IPS DF 4.7 (cell line): ENCODE measurements around the gene PRRT4.

Experiments
- DNase-seq: peaks from one replicate; pipeline ENCODE4 v3.0.0-alpha.2; 2013; ENCODE audit warnings: low spot score; ENCODE audit errors: extremely low read depth

The PRRT4 gene

DNA sequence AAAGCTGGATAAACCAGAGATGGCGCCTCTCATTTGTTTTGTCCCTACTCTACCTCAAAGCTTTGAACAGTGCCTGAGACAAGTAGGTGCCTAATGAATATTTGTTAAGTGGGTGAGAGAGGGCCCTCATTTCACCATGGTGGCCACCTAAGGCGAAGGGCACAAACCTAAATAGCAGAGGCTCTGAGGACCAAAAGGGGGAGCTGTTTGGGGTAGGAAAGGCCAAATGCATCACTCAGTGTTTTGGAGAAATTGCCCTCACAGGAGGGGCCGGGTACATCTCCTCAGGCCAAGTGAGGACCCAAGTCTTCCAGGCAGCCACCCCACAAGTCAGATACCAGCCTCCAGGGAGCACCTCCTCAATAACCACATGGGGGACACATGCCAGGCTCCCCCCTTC is 34.3 kb upstream of the PRRT4 start:
- no peak for DNase-seq

DNA sequence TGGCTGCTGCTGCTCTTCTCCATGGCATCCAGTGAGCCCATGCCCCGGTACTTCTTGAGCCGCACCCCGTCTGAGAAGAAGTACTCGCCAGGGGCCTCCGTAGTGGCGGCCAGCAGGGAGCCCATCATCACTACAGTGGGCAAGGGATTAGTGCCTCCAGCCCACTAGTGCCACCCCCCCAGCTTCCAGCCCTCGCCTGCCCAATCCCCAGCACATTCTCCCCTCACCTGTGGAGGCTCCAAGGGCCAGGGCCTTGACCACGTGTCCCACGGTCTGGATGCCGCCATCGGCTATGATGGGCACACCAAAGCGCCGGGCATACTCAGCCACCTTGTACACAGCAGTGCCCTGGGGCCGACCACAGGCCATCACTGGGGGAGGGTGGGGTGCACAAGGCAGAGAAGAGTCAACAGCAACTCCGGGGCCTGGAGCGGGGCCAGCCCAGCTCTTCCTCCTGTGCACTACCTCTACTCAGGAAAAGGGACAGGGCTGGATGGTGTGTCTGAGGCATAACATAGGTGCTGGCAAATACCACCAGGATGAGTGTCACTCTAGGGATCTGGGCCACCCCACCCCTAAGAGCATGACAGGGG is 33.5 kb upstream of the PRRT4 start:
- DNase-seq: no peak

DNA sequence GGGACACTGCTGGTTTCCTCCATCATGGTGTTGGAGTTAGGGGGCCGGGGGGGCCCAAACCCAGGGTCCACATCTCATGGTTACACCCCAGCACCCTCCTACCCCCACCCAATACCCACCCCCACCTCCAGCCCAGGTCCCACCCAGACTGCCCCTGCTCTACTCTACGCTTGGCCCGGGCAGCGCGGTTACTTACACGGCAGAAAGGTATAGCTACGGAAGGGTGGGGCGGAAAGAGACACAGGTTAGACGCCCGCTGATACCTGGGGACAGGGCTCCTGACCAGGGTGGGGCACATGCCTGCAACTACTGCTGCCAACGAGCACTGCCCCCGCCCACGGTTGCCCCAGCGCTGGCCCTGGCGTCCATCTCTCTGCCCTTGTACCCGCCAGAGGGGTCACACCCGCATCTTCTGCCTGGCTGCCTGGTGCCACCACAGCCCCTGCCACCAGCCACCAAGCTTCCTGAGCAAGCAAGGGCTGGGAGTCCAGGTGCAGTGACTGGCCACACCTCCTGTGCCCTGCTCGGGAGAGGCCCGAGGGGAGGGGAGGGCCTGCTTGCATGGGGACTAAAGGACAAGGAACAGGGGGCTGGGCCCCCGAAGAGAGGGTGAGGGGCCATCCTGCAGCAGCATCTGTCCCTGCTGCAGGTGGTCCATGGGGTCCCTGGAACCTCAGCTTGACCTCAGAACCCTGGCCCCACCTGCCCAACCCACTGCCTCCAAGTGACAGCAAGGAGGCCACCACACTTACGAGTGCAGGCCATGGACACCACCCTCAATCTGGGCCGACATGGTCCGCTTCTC is 32.2 kb upstream of the PRRT4 start:
- no peak for DNase-seq

DNA sequence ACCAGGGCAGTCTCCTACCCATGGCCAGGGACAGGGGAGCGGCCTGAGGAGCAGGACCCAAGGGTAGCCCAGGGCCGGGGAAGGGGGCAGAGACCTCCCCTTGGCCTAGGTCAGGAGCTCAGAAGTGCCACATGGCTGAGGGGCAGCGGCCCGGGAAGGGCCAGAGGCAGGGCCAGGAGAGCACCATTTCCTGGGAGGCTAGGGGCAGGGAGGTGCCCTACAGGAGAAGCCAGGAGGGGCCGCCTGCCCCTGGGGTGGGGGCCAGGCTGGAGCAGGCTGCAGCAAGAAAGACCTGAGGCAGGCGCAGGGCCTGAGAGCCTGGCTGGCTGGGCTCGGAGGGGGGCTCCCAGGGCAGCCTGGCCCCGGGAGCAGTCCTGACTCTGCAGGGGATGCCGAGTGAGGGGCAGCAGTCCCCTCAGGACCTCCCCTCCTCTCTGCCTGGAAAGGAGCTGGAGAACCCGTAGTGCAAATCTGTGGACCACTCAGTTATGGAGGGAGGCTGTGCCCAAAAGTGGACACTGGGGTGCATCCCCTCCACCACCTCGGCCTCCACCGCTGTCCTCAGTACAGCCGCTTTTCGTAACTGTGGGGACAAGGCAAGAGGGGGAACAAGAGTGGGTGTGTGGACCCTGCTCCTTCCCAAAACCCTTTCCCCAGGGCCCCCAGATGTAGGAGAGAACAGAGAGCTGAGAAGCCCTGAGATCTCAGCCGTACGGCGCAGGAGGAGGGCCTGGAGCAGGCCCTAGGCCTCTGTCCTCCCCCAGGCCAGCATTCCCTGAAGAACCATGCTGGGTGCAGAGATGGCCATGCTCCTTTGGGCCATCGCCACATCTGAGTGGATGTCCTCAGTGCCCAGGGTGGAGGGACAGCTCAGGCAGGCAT is 31.2 kb upstream of the PRRT4 start:
- DNase-seq: no peak

DNA sequence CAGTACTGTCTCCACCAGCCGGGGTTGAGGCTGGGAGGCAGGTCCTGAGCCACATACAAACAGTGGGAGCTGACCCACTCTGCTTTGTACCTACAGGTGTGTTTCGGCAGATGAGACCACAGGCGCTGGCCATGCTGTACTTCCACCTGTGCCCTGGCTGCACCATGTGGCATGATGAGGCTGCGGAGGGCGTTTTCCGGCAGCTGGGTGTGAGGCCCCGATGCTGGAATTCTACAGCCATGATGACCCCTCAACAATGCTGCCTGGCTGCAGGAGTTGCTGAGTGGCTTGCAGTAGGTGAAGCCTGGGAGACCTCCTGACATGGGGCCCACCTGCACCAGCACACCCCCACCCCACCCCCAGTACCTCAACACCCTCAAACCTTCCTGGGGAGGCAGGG is 30.3 kb upstream of the PRRT4 start:
- no peak for DNase-seq

DNA sequence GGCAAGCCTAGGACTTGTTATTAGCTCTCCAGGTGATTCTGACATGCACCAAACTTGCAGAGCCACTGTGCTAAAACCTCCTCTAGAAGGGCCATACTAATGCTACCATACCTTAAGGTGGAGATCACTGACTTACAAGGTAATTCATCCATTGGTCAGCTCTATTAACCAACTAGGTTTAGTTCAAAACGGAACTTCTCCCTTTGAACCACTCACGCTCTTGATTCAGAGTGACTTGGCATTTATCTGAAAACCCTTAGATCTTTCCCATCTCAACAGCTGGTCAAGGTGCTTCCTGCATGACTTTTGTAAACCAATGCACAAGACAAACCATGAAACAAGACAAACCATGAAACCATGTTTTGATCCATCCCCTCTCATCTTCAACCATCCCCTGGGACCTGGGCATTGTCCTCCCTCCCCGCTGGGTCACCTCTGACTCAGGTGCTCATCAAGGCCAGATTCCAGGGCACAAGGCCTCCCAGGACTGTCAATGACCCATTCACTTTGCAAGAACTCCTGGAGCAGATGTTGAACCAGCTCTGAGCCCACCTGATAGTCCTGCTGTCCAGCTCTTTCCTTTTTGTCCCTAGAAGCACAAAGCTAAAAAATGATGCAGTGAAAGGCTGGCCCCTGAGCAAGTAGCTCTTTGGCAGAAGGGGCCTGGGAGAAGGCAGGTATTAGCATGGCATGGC is 29.5 kb upstream of the PRRT4 start:
- no peak for DNase-seq

DNA sequence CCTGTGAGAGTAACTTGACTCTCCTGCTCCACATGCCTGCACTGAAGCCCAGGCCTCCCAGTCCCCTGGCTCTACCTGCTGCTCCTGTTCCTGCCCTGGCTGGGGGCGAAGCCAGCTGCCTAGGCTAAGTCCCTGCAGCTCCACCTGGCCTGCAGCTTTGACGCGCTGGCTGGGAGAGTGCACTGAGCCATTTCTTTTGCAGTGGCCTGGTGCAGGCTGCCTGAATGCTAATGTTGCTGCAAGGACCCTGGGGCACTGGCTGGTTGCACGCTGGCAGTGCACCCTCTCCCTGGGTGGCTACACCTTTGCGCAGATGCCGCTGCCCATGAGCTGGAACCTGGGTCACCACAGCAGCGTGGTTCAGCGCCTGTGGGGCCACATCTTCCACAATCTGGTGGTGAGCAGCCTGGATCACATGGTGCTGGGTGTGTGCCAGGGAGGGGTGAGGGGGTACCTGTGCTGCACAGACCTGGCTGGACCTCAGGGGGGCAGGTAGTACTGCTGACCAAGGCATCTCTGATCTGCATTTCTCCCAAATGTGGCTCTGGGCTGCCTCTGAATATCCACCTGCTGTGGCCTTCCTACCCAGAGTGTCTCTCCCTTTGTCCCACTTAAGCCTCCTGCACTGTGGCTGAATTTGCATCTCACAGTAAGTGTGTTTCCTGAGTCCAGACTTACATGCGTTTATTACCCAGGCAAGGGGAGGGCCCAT is 28.3 kb upstream of the PRRT4 start:
- no peak for DNase-seq

DNA sequence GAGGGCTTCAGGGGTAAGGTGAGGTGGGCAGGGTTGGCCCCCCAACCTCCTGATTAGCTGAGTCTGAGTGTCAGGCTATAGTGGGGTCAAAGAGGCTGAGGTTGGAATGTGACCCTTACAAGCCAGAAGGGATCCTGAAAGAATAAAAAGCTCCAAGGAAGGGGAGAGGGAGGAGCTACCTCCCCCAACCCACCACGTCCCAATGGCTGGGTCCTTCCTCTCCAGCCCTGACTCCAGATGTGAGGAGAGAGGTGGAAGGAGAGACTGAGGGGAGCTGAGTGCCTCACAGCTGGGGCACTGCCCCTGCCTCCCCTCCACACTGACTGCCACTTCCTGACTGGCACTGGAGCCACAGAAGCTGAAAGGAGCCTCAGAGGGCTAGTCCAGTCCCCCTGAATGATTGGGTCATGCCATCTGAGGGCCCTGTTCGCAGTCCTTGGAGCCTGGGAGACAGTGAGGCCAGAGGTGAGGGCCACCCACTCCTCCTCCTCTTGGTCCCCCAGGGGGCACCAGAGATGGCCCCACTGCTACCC is 27.7 kb upstream of the PRRT4 start:
- no peak for DNase-seq

DNA sequence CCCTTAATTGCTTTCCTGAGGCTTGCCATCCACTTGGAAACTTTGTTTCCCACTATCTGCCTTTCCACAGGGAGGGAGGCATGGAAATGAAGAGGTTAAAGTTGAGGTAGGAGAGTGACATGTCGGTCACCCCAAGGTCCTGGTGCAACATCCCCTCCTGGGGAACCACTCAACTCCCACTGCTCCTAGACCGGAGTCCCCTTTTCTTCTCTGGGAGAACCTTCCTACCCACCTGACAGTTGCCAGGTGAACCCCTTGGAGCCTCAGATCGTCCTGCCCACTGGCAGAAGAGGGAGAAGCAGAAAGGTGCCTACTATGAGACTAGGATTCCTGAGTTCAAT is 26.6 kb upstream of the PRRT4 start:
- no peak for DNase-seq

DNA sequence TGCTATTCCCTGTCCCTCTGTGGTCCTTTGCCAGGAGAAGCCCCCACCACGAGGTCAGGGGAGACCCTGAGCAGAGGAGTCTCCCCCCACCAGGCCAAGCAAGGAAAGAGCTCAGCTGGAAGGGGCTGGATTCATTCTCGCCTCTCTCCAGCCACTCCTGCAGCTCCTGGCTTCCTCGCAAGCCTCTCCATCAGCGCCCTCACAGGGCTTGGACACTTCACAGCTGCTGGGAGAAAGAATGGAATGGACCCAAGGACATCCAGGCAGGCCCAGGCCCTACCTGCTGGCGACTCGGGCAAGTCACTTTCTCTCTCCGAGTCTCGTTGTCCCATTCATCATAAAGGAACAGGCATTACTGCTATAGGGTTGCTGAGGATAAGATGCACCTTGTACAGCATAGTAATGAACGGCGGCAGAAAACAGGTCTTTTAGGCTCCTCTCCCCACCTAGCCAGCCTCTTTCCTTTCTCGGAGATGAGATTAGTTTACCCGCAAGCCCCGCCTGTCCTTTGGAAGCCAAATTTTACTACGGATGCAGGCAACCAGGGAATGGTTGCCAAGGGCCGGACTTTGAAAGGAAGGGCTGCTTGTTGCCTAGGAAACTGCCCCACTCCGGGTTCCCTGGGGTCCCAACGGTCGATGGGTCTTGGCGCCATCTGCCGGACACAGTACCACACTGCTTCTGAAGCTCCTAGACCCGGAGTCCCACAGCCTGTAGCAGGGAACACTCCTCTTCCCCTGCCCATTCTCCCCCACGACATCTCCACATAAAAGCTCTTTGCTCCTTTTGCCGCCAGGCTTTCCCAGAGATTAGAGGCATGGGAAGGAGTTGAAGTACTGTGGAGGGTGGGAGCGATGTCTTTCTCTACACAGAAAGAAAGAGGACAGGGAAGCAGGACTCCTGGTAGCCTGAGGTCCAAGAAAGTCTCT is 26.0 kb upstream of the PRRT4 start:
- no peak for DNase-seq

DNA sequence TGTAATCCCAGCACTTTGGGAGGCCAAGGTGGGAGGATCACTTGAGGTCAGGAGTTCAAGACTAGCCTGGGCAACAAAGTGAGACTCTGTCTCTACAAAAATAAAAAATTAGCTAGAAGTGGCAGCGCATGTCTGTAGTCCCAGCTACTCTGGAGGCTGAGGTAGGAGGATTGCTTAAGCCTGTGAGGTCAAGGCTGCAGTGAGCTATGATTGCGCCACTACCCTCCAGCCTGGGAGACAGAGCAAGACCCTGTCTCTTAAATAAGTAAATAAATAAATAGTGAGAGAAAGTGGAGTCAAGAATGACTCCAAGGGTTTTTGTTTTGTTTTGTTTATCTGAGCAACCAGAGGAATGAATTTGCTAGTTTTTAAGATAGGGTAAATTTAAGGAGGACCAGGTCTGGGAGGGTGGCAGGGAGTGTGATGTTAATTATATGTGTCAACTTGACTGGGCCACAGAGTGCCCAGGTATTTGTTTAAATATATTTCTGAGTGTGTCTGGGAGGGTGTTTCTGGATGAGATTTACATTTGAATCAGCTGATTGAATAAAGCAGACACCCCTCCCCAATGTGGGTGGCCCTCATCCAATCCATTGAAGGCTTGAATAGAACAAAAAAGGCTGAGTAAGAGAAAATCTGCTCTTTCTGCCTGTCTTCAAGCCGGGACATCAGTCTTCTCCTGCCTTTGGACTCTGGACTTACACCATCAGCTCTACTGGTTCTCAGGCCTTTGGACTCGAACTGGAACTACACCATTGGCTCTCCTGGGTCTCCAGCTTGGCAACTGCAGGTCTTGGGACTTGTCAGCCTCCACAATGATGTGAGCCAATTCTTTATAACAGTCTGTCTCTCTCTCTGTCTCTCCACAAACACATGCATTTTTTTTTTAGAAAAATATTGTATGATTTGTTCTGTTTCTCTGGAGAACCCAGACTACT is 24.8 kb upstream of the PRRT4 start:
- DNase-seq: no peak

DNA sequence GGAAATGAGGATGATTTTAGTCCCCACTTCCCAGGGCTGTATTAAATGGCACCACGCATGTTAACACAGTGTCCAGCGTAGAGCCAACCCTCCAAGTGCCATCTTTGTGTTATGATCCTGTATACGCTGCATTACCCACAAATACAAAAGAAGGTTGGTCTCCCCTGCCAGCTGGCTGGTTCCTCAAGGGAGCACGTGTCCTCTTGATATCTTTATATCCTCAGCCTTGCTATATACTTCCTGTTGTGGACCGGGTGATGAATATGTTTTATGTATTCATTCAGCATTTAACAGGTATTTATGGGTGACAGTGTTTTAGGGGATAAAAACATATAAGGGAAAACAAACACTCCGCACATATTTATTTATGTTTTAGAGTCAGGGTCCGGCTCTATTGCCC is 23.2 kb upstream of the PRRT4 start:
- DNase-seq: no peak

DNA sequence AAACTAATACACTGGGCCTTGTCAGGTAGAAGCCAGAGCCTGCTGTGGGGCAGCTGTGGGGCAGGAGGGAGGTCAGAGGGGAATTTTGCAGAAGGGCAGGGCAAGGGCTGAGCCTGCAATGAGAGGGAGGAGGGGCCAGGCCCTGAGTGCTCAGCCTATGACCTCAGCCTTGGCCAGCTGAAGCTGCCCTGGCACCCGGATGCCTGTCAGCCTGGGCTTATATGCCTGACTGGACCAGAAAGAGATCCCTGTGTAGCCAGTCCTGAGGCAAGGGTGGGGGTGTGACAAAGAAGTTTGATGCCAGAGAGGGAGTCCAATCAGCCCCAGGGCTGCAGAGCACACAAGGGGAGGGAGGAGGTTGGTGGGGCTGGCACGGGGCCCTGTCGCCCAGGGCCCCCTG is 22.3 kb upstream of the PRRT4 start:
- no peak for DNase-seq

DNA sequence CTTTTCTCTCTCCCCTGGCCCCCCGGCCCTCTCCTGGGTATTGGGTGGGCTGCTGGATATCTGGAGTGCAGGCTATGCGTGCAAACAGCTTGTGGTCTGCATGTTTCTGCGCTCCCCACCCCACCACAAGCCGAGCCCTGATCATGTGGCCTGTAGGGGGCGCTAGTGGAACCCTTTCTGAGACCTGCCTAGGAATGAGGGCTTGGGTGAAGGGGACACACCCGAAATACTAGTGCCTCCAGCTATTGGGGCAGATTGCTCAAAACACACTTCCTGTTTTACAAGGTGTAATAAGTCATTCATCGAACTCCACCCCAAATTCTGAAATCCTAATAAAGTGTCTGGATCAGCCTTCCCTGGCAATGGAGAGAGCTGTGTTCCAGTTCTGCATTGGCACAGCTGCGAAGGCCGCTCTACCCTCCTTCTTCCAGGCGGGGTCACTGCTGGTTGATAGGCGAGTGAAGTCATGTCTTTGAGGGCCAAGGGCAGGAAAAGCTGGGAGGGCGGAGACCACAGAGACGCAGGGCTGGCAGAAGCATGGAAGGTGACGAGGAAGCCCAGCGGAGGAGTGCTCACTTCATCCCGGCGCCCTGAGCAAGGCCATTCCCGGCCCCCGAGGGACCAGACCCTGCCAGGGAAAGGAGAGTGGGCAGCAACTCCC is 19.8 kb upstream of the PRRT4 start:
- no peak for DNase-seq

DNA sequence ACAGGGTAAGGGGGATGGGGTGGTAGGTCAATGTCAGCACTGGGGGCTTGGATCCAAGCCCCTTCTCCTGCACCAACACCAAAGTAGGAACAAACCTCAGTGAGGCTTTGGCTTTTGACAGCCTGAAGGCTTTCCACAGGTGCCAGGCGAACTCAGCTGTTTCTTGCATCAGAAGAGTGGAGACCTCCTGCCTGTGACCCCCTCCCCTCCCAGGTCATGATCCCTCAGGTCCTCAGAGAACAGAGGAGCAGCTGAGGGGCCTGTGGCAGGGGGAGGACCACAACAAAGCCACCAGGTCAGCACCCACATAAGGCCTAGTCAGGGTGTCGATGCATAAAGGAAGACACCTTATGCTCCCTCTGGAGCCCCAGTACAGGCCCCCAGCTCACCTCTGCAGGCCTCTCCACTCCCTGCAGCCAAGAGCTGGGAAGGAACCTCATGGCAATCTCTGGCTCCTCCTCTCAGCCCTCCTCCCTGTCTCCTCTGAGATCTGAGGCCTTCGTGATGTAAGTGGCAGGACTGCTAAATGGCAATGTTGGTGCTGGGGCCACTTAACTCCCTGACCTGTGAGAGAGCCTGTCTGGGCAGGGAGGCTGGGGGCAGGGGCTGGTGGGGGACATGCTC is 19.1 kb upstream of the PRRT4 start:
- DNase-seq: no peak

DNA sequence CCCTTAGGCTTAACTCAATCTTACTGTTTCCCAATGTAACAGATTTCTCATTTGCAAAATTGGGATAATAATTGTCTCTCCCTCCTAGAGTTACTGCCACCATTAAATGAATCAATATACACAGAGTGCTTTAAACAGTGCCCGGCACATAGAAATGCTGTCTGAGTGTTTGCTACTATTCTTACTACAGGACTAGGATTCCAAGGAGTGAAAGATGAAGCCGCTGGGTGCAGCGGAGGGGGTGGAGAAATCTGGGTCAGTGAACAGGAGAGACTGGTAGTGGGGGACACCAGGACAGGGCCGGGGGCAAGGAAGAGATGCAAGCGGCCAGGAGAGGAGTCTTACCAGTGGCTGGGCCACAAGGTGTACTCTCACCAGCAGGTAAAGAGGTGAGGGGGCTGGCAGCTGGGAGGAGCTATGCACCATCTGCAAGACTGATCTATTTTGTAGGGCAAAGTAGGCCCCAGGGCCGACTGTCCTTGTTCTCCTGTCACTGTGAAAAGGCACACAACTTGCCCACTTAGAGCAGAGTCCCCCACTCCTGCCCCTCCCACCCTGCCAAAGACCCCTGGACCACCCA is 18.5 kb upstream of the PRRT4 start:
- no peak for DNase-seq

DNA sequence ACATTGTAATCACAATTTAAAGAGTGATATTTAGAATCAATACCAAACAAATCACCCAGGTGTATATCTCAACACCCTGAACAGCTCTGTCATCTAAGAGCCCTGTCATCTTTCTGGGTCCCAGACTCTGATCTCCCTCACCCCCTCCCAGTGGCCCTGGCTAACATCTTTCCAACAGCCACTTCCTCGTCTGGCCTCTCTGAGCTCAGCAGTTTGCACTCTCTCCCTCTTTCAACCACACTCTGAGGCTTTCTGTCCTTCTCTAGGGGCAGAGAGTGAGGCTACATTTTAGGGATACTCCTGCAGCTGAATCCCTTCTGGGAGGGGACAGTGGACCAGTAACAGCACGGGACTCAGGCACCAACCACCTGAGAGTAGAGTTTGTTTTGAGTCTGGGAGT is 17.1 kb upstream of the PRRT4 start:
- no peak for DNase-seq
